Measurements from ENCODE around the gene ARL4C.
"Not testable (repeated sequence)": the region's sequence is repeated elsewhere in the genome, so short reads cannot be mapped to it uniquely, and the experiment has no call there.

The ARL4C gene

DNA sequence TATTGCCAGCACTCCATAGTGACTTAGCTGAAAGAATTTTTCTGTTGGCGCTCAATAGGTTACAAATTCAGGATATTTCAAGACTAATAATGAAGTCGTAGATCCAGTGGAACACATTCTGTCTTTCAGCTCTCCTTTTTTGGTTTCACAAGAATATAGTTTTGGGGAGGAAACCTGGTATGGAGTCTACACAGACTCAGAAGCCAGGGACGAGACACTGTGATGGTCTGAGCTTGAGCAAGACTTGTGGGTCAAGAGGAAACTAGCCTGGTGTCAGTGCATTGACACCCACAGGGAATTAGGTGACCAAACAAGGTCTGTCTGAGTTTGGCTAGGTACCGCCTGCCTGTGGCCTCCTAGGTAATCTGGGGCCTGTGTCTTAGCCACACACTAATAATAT, 26.9 kb downstream of the ARL4C start:
- DNase-seq: no peak

DNA sequence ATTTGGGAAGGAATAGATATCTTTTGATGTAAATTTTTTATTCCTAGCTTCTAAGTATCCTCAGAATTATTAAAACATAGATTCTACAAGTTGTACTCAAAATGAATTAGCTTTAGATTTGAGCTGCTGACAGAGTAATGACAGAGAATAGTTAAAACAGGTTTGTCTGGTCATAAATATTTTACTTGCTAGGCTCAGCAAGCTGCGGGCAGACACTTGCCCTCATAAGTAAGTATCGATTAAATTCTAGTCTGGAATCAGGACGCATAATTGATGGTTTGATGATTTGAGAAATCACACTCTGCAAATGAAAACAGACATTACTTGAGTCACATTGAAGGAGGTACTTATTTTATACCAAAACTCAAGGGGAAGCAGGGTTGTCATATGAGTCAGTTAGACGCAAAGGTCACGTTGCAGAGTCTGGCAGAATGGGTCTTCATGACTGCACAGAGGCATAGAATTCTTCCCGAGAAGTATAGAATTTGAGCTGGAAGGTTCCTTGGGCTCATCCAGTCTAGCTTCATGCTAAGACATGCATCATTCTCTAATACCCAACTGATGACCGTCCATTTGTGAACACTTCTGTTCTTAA, 27.5 kb downstream of the ARL4C start:
- DNase-seq: no peak

GRCh38 chr2:234468503-234468902, 28.4 kb downstream of the ARL4C start:
- DNase-seq: no peak

GRCh38 chr2:234467289-234467688, 29.6 kb downstream of the ARL4C start:
- no peak for DNase-seq

GRCh38 chr2:234464291-234464645, 32.6 kb downstream of the ARL4C start:
- no peak for DNase-seq

DNA sequence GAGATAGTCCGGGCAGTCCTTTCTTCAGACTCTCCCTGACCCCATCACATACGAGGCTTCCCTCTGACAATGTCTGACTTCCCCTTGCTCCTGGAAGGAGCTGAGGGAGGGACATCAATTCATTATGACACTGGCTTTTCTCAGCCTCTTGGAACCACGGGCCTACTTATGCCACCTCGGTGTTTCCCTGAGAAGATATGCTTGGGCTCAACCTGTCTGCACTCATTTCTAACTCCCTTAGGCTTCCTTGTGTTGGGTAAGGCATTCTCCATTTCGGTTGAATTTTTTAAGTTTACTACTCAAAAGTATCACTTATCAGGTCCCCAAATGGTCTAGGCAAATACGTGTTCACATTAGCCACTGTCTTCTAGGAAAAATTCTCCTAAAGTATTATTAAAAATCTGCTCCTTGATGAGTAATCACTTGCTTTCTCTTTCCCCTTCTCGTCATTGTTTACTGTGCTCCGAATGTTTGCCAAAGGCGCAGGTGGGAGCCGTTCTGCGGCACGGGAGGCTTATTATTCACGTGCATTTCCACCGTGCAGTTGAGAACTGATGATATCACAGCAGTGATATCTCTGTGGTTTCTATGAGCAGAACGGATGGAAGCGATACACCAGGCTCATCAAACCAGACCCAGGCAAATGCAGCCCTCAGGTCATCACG, 33.1 kb downstream of the ARL4C start:
- no peak for DNase-seq

DNA sequence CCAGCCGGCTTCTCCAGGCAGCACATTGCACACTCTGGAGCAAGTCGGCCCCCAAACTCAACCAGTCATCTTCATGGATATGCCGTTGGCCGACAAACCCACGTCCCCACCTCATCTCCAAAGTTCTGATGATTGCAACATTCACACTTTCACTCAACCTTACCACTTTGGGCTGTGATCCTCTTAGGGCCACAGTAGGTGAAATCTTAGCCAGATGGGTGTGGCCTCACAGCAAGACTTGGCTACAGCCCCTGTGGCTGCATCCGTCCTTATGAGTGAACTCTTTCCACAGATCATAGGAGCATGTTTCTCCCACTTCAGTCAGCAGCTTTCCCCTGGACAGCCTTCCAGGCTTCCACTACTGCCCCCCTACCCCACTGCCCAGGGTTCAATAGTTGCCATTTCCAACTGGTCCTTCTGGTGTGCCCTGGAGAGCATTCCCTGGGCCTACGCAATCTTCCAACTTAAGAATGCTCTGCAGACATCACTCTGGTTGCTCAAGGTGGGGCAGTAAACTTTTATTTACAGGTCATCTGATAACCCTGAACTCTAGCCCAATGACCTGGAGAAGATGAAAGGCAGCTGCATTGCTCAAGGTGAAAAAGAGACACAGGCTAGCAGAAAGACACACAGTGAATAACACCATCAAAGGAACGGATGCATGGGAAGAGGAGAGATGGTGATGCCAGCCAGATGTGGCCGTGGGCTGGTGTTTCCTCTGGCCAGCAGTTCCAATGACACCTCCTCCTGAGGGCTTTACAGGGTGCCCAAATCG, 34.5 kb downstream of the ARL4C start:
- no peak for DNase-seq

DNA sequence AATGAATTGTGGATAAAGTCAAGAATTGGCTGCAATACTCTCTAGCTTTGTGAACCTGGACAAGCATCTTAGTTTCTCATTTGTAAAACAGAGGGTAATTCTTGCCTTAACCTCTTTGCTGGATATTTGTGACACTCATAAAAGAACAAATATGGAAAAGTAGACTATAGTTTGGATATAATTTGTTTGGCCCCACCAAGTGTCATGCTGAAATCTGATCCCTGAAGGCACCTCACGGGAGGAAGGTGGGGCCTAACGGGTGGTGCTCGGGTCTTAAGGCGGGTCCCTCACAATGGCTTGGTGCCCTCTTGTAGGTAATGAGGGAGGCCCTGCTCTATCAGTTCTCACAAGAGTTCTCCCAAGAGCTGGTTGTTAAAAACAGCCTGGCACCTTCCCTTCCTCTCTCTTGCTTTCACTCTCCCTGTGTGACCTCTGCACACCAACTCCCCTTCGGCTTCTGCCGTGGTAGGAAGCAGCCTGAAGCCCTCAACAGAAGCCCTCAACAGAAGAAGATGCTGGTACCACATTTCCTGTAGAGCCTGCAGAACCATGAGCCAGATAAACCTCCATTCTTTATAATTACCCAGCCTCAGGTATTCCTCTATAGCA, 37.4 kb downstream of the ARL4C start:
- DNase-seq: no peak

DNA sequence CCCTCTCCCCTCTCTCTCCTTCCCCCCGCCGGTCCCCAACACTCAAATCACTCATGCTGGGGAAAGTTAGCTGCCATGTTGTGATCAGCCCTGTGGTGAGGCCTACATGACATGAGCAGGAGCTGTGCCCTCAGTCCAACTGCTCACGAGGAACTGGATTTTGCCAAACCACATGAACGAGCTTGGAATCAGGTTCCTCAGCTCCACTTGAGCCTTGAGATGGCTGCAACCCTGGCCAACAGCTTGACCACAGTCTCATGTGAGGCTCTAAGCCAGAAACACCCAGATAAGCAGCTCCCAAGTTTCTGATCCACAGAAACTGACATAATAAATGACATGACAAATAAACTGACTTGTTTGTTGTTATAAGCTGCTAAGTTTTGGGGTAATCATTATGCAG, 38.4 kb downstream of the ARL4C start:
- no peak for DNase-seq

GRCh38 chr2:234457421-234457820, 39.5 kb downstream of the ARL4C start:
- no peak for DNase-seq

- DNase-seq: not testable (repeated sequence)
Observed at GRCh38 chr2:234455246-234455645, 41.6 kb downstream of the ARL4C start.

DNA sequence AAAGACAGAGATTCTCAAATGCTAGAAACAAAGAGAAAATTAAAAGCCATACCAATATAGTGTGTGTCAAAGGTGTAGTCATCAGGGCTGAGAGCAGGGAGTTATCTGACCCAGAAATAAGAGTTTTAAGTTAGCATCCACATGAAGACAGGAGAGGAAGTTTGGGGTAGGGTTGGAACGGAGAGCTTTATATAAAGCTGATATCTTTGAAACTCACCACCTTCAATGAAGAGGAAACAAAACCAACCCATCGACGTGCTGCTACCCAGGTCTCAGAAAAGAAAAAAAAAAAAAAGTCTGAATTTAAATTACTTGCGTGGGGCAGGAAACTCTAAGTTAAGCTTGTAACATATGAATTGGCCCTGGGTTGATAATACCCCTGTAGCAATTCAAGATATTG, 42.4 kb downstream of the ARL4C start:
- DNase-seq: no peak

DNA sequence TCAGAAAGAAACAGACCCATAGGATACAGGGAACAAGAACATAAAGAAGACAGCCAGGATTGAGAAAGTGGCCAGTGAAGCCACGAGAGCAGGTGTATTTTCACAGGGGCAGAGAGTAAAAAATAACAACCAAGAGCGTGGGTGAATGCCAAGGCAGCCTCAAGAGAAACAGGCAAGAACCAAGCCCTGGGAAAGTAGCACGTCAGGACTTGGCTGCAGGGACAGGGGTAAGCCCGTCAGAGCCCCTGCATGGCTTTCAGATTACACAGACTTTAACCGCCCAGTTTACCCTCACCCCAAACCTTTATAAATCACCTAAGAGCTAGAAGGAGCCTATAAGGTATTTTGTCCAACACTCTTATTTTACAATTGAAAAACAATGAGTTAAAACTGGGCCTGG, 43.7 kb downstream of the ARL4C start:
- no peak for DNase-seq

DNA sequence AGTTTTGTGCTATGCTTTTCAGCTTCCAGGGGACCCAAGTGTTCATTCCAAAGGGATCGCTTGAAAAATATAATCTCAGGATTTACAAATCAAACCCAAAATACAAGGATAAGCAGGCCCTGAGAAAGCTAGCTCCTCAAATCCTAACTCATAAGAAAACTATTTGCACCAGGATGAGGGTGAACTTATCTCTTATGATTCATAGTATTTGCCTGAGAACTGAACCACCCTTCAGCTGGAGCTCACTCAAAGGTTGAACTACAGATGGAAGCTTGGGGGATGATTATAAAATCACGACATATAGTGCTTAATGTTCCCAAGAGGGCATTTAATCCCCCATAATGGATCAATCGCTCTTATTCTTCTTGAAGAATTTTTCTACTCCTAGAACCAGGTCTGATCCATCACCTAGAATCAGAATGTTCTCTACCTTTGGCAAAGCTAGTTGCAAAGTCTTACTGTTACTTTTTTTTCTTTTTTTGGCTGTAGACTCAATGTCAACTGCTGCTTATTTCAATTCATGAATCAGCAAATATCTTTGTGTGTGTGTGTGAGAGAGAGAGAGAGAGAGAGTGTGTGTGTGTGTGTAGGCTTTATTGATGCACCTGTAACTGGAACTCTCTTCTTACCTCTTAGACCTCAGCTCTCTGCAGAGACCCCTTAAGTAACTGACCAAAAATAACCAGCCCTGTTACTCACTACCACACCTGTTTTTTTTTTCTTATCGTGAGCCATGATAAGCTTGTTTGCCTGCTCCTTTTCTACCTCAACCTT, 44.8 kb downstream of the ARL4C start:
- DNase-seq: no peak

GRCh38 chr2:234451242-234451641, 45.6 kb downstream of the ARL4C start:
- no peak for DNase-seq

DNA sequence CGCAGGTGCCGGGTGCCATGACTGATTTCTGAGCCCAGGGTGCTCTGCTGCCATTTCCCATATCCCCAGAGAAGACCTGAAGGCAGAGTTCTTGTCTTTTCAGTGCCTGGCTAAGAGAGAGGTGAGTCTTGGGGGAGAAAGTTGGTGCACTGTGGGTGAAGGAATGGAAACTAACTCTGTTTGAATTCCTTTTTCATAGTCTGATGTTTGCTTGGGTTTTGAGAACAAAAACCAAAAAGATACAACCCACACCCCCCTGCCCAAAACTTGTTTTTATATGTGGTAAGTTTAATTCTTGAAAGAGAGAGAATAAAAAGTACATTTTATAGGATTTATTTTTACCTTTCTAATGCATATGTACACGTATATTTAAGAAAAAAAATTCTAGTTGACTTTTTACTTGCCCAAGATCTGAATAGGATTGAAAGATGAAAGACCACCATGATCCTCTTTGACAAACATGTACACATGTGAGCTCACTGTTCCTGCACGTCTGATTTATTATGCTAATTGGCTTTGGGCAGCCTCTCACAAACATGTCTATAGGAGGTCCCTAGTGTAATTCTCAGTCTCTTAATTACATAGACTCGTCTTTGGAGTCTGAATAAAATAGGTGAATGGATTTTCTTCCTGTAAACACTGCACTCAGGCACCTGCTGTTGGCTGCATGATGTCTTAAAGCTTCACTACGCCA, 46.3 kb downstream of the ARL4C start:
- DNase-seq: peak; percentile 13

GRCh38 chr2:234448506-234449184, 48.2 kb downstream of the ARL4C start:
- peak; percentile 86 for DNase-seq

GRCh38 chr2:234447963-234448362, 48.9 kb downstream of the ARL4C start:
- peak; percentile 27 for DNase-seq

GRCh38 chr2:234447189-234447588, 49.7 kb downstream of the ARL4C start:
- no peak for DNase-seq

- peak; percentile 15 for DNase-seq
Observed at GRCh38 chr2:234446404-234447076, 50.3 kb downstream of the ARL4C start.

DNA sequence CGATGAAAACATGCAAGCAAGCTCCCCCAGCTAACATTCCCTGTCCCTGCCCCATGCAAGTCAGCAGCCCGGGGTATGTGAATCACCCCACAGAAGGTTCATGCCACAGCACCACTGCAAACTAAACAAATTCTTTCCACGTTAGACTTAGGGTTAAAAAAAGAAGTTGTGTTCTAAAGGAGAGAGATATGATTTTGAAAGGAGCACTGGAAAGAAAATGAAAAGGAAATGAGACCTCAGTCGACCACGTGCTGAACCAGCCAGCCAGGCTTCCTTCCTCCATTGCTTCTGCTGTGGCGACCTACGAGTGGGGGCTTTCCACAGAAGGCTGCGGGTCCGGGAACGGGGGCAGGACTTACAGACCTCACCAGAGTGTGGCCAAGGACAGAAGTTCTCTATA, 52.0 kb downstream of the ARL4C start:
- no peak for DNase-seq
